Lung (tissue), 12 donors: ENCODE data around the gene ME2. TPM values are rescaled to one million over a fixed set of nuclear protein-coding genes. Genes with fewer than 3 reads are reported as not detected.
"Not testable (repeated sequence)": the region's sequence is repeated elsewhere in the genome, so short reads cannot be mapped to it uniquely, and the experiment has no call there.

Source experiments
- ATAC-seq: fragments of 200-7000 bp; cut with Tn5 transposase; one replicate; pipeline ENCODE4 v1.9.1; 2020; ENCODE audit warnings: moderate number of reproducible peaks; ENCODE audit not compliant: insufficient read depth, low FRiP score
- DNase-seq, 3 donors: peaks; one replicate each; pipeline ENCODE4 v3.0.0-alpha.2; 2013 to 2017
- H3K27ac ChIP-seq, 2 donors: one replicate each; pipeline ENCODE4 v1.5.1; 2013; ENCODE audit warnings: mild to moderate bottlenecking in 2 of 2, moderate library complexity in 2 of 2, control low read depth in 1 of 2, inconsistent platforms in 1 of 2, low read depth in 1 of 2, low read length in 1 of 2
- H3K27me3 ChIP-seq, 3 donors: one replicate each; pipeline ENCODE4 v1.5.1; 2013; ENCODE audit warnings: low read length in 2 of 3; ENCODE audit not compliant: control insufficient read depth in 3 of 3, insufficient read depth in 3 of 3
- H3K36me3 ChIP-seq, 4 donors: one replicate each; pipeline ENCODE4 v1.5.1; 2013; ENCODE audit warnings: low read length in 4 of 4, mild to moderate bottlenecking in 1 of 4, moderate library complexity in 1 of 4; ENCODE audit not compliant: control insufficient read depth in 4 of 4, insufficient read depth in 4 of 4
- H3K4me1 ChIP-seq, 5 donors: one replicate each; pipeline ENCODE4 v1.5.1; 2013; ENCODE audit warnings: low read length in 5 of 5, mild to moderate bottlenecking in 2 of 5, moderate library complexity in 1 of 5; ENCODE audit not compliant: control insufficient read depth in 5 of 5, insufficient read depth in 5 of 5
- H3K4me3 ChIP-seq: one replicate; pipeline ENCODE4 v1.5.1; 2013; ENCODE audit warnings: mild to moderate bottlenecking, control low read depth, moderate library complexity
- H3K9ac ChIP-seq, 2 donors: one replicate each; pipeline ENCODE4 v1.5.1; 2013; ENCODE audit warnings: low read length in 2 of 2, control low read depth in 1 of 2; ENCODE audit not compliant: insufficient read depth in 1 of 2
- H3K9me3 ChIP-seq, 4 donors: one replicate each; pipeline ENCODE4 v1.5.1; 2013; ENCODE audit warnings: low read length in 3 of 4, mild to moderate bottlenecking in 1 of 4, moderate library complexity in 1 of 4; ENCODE audit not compliant: control insufficient read depth in 4 of 4, insufficient read depth in 3 of 4
- CTCF ChIP-seq: IDR thresholded peaks from 2 replicates; pipeline ENCODE4 v1.5.1; 2012; ENCODE audit warnings: mild to moderate bottlenecking; ENCODE audit errors: control extremely low read depth, extremely low read depth
- WGBS, 2 donors: extraction: QIAGEN DNeasy Blood & Tissue Kit; methylation state at CpG; one replicate each; pipeline ENCODE4 v1.1.7; 2013; 5-methylcytosine and 5-hydroxymethylcytosine counted together
- polyA plus RNA-seq, 2 donors: library from polyadenylated mRNA; stranded (reverse); fragments of 200-250 nt; gene quantifications; one replicate each; pipeline ENCODE4 v1.2.1, GENCODE V29; 2013
- total RNA-seq, 2 donors: library from RNA; depleted of rRNA in 1 of 2; stranded (reverse); fragments of >200 nt in 1 of 2; gene quantifications; one replicate each; pipeline ENCODE4 v1.2.1, GENCODE V29; 2014 to 2021
- donor health status: control.
- donor health status: control.
- donor health status: Bipolar disorder and iron deficiency.
- donor health status: healthy.
- donor health status: DM: yes; HTN: yes; CAD: no.

ME2 gene
- total and polyA plus RNA-seq, 4 donors: 17.9 to 52.0 (median 34.0) TPM

- TF ChIP-seq CTCF: no peak
- H3K4me3 ChIP-seq: no peak overlapping the region
- DNase-seq (peak in 2 of 3 donors; percentile 20 to 54), ATAC-seq (no peak)
- H3K27me3 ChIP-seq: no peaks in the 10 kb centered on the region
- peaks cover 3 to 12% (median 9%) of the 10 kb centered on the region in 5 donors for H3K4me1 ChIP-seq
- WGBS, 2 donors: 51 to 73% methylated on average over 2 of the region's 2 CpGs
- H3K9me3 ChIP-seq: peaks cover 0 to 2% (median 0%) of the 10 kb centered on the region in 4 donors
- peaks cover 2 to 9% (median 6%) of the 10 kb centered on the region in 4 donors for H3K36me3 ChIP-seq
- H3K9ac ChIP-seq: no peak overlapping the region
- no peak overlapping the region for H3K27ac ChIP-seq
Observed at GRCh38 chr18:50970006-50970405, 91.1 kb downstream of the ME2 start.

- Histone ChIP-seq H3K36me3 (peaks cover 7 to 29% (median 15%) of the 10 kb centered on the region in 4 donors), H3K4me1 (peaks cover 5 to 12% (median 9%) of the 10 kb centered on the region in 5 donors)
- not testable (repeated sequence) for H3K4me3 ChIP-seq, H3K27ac ChIP-seq, H3K9me3 ChIP-seq, DNase-seq, H3K9ac ChIP-seq, ATAC-seq, H3K27me3 ChIP-seq
- WGBS, 2 donors: 78 to 80% methylated on average over 5 of the region's 5 CpGs
Observed at GRCh38 chr18:50972404-50972803, 93.5 kb downstream of the ME2 start.

- Histone ChIP-seq H3K36me3 (peaks cover 8 to 37% (median 20%) of the 10 kb centered on the region in 4 donors), H3K9me3 (peaks cover 0 to 7% (median 0%) of the 10 kb centered on the region in 4 donors), H3K4me1 (peaks cover 3 to 12% (median 9%) of the 10 kb centered on the region in 5 donors), H3K9ac (peak overlapping the region in 1 of 2 donors; percentile 26), H3K4me3 (no peak overlapping the region), H3K27me3 (no peaks in the 10 kb centered on the region), H3K27ac (peak overlapping the region in 1 of 2 donors; percentile 12)
- 73 to 84% methylated on average over 4 of the region's 4 CpGs for WGBS, 2 donors
- TF ChIP-seq CTCF: no peak
- no peak for DNase-seq
- peak; percentile 63 for ATAC-seq
Observed at GRCh38 chr18:50973367-50974126, 94.6 kb downstream of the ME2 start.

- TF ChIP-seq CTCF: no peak
- H3K4me1 ChIP-seq: peaks cover 0 to 2% (median 0%) of the 10 kb centered on the region in 5 donors
- peaks cover 9 to 43% (median 26%) of the 10 kb centered on the region in 4 donors for H3K36me3 ChIP-seq
- 85 to 100% methylated on average over 5 of the region's 5 CpGs for WGBS, 2 donors
- no peak overlapping the region for H3K4me3 ChIP-seq
- DNase-seq: no peak
- H3K9ac ChIP-seq: no peak overlapping the region
- H3K9me3 ChIP-seq: peaks cover 0 to 7% (median 0%) of the 10 kb centered on the region in 4 donors
- H3K27ac ChIP-seq: no peak overlapping the region
- H3K27me3 ChIP-seq: no peaks in the 10 kb centered on the region
- no peak for ATAC-seq
Observed at GRCh38 chr18:50977037-50977760, 98.3 kb downstream of the ME2 start.
